MM.1S (cell line): ENCODE results near the gene LMF1.
"Not testable (repeated sequence)": the region's sequence is repeated elsewhere in the genome, so short reads cannot be mapped to it uniquely, and the experiment has no call there.

Source experiments
- DNase-seq: peaks from one replicate; pipeline ENCODE4 v3.0.0-alpha.2; 2015
- H2AFZ ChIP-seq: fragments of 300-600 bp; sonication (generic); 2 replicates; pipeline ENCODE4 v1.6.0; 2016; ENCODE audit warnings: antibody characterized with exemption, low read length
- H3F3A ChIP-seq: fragments of 300-600 bp; sonication (generic); 2 replicates; pipeline ENCODE4 v1.6.1; 2016; ENCODE audit warnings: mild to moderate bottlenecking, antibody characterized with exemption, low read length, moderate library complexity, mixed read lengths; ENCODE audit not compliant: insufficient read depth
- H3K27ac ChIP-seq: fragments of 300-600 bp; sonication (generic); 2 replicates; pipeline ENCODE4 v1.5.1; 2016; ENCODE audit warnings: mild to moderate bottlenecking, low read length
- H3K27me3 ChIP-seq: fragments of 300-600 bp; sonication (generic); replicated peaks from 2 replicates; pipeline ENCODE4 v1.6.0; 2016; ENCODE audit warnings: low read length; ENCODE audit not compliant: insufficient read depth
- H3K36me3 ChIP-seq: fragments of 300-600 bp; sonication (generic); replicated peaks from 2 replicates; pipeline ENCODE4 v1.6.1; 2016; ENCODE audit warnings: mild to moderate bottlenecking, low read length, mixed read lengths; ENCODE audit not compliant: insufficient read depth
- H3K4me1 ChIP-seq: fragments of 300-600 bp; sonication (generic); 2 replicates; pipeline ENCODE4 v1.6.1; 2016; ENCODE audit warnings: low read length, mixed read lengths
- H3K4me2 ChIP-seq: fragments of 300-600 bp; sonication (generic); 2 replicates; pipeline ENCODE4 v1.6.0; 2016; ENCODE audit warnings: low read depth, low read length
- H3K4me3 ChIP-seq: fragments of 300-600 bp; sonication (generic); 2 replicates; pipeline ENCODE4 v1.5.1; 2016; ENCODE audit warnings: low read length, mixed read lengths
- H3K79me2 ChIP-seq: fragments of 300-600 bp; sonication (generic); 2 replicates; pipeline ENCODE4 v1.6.1; 2016; ENCODE audit warnings: mixed run types, low read length, mixed read lengths
- H3K9ac ChIP-seq: fragments of 300-600 bp; sonication (generic); 2 replicates; pipeline ENCODE4 v1.6.1; 2016; ENCODE audit warnings: low read length, mixed read lengths
- H3K9me2 ChIP-seq: fragments of 300-600 bp; sonication (generic); replicated peaks from 2 replicates; pipeline ENCODE4 v1.6.1; 2016; ENCODE audit warnings: mild to moderate bottlenecking, low read length, mixed read lengths; ENCODE audit not compliant: insufficient read depth
- H3K9me3 ChIP-seq: fragments of 300-600 bp; sonication (generic); replicated peaks from 2 replicates; pipeline ENCODE4 v1.6.1; 2016; ENCODE audit warnings: mild to moderate bottlenecking, low read length, mixed read lengths; ENCODE audit not compliant: insufficient read depth
- H4K20me1 ChIP-seq: fragments of 300-600 bp; sonication (generic); 2 replicates; pipeline ENCODE4 v1.6.1; 2016; ENCODE audit warnings: mild to moderate bottlenecking, low read length, moderate library complexity, mixed read lengths; ENCODE audit not compliant: insufficient read depth
- CTCF ChIP-seq: fragments of 300-600 bp; sonication (generic); IDR thresholded peaks from 2 replicates; pipeline ENCODE4 v1.5.1; 2016; ENCODE audit warnings: antibody characterized with exemption, low read length, mixed read lengths
- EZH2 ChIP-seq: fragments of 300-600 bp; sonication (generic); optimal IDR thresholded peaks from 2 replicates; pipeline ENCODE3; 2017; ENCODE audit warnings: low read depth, mild to moderate bottlenecking, antibody characterized with exemption, low read length, mixed read lengths
- EZH2phosphoT487 ChIP-seq: fragments of 300-600 bp; sonication (generic); IDR thresholded peaks from 2 replicates; pipeline ENCODE4 v1.6.1; 2018; ENCODE audit warnings: antibody characterized with exemption, low read length

The LMF1 gene

GRCh38 chr16:860891-861290 lies 109.9 kb downstream of the LMF1 start:
- no peaks in the 10 kb centered on the region for H3K9me2 ChIP-seq
- H3K27me3 ChIP-seq: peaks cover 64% of the 10 kb centered on the region
- H2AFZ ChIP-seq: no peak overlapping the region
- H3K4me3 ChIP-seq: no peak overlapping the region
- H3K36me3 ChIP-seq: no peaks in the 10 kb centered on the region
- H3K79me2 ChIP-seq: no peaks in the 10 kb centered on the region
- H3K4me2 ChIP-seq: no peak overlapping the region
- H3K9ac ChIP-seq: no peak overlapping the region
- TF ChIP-seq EZH2phosphoT487 (no peak), EZH2 (no peak), CTCF (no peak)
- no peaks in the 10 kb centered on the region for H4K20me1 ChIP-seq
- H3F3A ChIP-seq: no peaks in the 10 kb centered on the region
- H3K4me1 ChIP-seq: no peaks in the 10 kb centered on the region
- DNase-seq: no peak
- no peak overlapping the region for H3K27ac ChIP-seq
- no peaks in the 10 kb centered on the region for H3K9me3 ChIP-seq

DNA sequence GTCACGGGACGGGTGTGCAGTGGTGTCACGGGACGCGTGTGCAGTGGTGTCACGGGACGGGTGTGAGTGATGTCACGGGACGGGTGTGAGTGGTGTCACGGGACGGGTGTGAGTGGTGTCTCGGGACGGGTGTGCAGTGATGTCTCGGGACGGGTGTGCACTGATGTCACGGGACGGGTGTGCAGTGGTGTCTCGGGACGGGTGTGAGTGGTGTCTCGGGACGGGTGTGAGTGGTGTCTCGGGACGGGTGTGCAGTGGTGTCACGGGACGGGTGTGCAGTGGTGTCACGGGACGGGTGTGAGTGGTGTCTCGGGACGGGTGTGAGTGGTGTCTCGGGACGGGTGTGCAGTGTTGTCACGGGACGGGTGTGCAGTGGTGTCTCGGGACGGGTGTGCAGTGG lies 111.8 kb downstream of the LMF1 start:
- H3K9me2 ChIP-seq, H4K20me1 ChIP-seq: not testable (repeated sequence)

GRCh38 chr16:858441-858840 lies 112.3 kb downstream of the LMF1 start:
- not testable (repeated sequence) for H3K36me3 ChIP-seq, H2AFZ ChIP-seq, DNase-seq, H4K20me1 ChIP-seq, H3K4me1 ChIP-seq, H3K4me2 ChIP-seq, H3F3A ChIP-seq, H3K9me3 ChIP-seq, H3K4me3 ChIP-seq, H3K79me2 ChIP-seq, H3K9ac ChIP-seq, H3K9me2 ChIP-seq, H3K27ac ChIP-seq
- H3K27me3 ChIP-seq: peaks cover 66% of the 10 kb centered on the region

More for the DNA sequence above, 111.8 kb downstream of the LMF1 start:
- not testable (repeated sequence) for H3K4me2 ChIP-seq, H3K4me3 ChIP-seq, H3K9me3 ChIP-seq, DNase-seq, H3K36me3 ChIP-seq, H3F3A ChIP-seq, H3K79me2 ChIP-seq, H2AFZ ChIP-seq, H3K27ac ChIP-seq, H3K9ac ChIP-seq, H3K4me1 ChIP-seq
- H3K27me3 ChIP-seq: peaks cover 62% of the 10 kb centered on the region

- TF ChIP-seq CTCF (no peak), EZH2phosphoT487 (no peak), EZH2 (no peak)
- H2AFZ ChIP-seq: no peak overlapping the region
- H3K4me2 ChIP-seq: no peak overlapping the region
- no peaks in the 10 kb centered on the region for H3K36me3 ChIP-seq
- H3K27me3 ChIP-seq: peaks cover 68% of the 10 kb centered on the region
- no peaks in the 10 kb centered on the region for H4K20me1 ChIP-seq
- no peaks in the 10 kb centered on the region for H3K79me2 ChIP-seq
- no peaks in the 10 kb centered on the region for H3F3A ChIP-seq
- no peaks in the 10 kb centered on the region for H3K4me1 ChIP-seq
- no peaks in the 10 kb centered on the region for H3K9me3 ChIP-seq
- no peak overlapping the region for H3K9ac ChIP-seq
- DNase-seq: no peak
- no peak overlapping the region for H3K27ac ChIP-seq
- H3K4me3 ChIP-seq: no peak overlapping the region
- no peaks in the 10 kb centered on the region for H3K9me2 ChIP-seq
Measured at GRCh38 chr16:856811-857210, 114.0 kb downstream of the LMF1 start.
